NCI-H2171 (cell line): ENCODE data around the gene IDNK.
A peak's percentile ranks its signal among the peaks of the same experiment; 100 is the strongest.
"Not testable (repeated sequence)": the region's sequence is repeated elsewhere in the genome, so short reads cannot be mapped to it uniquely, and the experiment has no call there.

Source experiments
- DNase-seq: peaks from one replicate; lab custom pipeline; 2025; lab: John Stamatoyannopoulos, UW

IDNK gene

GRCh38 chr9:83622939-83623678 is at the start of gene IDNK:
TSS of gene IDNK (plus strand) at chr9:83623143. CDS start at chr9:83623172, 29 bp downstream.
- peak; percentile 85 for DNase-seq

GRCh38 chr9:83574482-83574881 is 48.5 kb upstream of the IDNK start:
- DNase-seq: no peak

GRCh38 chr9:83582029-83582428 is 40.9 kb upstream of the IDNK start:
- DNase-seq: no peak

- DNase-seq: peak; percentile 14
Measured at GRCh38 chr9:83583151-83584014, 39.6 kb upstream of the IDNK start.

DNA sequence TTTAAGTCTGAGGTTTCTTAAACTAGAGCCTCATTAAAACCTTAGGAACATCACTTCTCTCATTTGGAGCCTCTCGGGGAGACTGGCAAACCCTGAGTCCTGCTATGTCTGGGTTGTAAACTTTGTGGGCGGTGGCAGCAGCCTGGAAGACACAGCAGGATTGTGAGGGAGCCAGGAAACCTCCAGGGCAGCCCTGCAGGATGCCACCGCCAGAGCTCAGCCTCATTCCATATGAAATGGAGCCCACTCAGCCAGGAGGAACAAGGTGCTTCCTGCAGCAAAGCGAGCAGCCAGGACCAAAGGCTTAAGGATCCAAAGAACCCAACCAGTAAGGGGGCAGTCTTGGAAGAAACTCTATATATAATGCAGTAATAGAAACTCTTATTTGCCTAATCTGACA is 37.9 kb upstream of the IDNK start:
- DNase-seq: no peak

GRCh38 chr9:83588256-83588655 is 34.7 kb upstream of the IDNK start:
- DNase-seq: no peak

GRCh38 chr9:83596899-83597504 is 25.9 kb upstream of the IDNK start:
- no peak for DNase-seq

DNA sequence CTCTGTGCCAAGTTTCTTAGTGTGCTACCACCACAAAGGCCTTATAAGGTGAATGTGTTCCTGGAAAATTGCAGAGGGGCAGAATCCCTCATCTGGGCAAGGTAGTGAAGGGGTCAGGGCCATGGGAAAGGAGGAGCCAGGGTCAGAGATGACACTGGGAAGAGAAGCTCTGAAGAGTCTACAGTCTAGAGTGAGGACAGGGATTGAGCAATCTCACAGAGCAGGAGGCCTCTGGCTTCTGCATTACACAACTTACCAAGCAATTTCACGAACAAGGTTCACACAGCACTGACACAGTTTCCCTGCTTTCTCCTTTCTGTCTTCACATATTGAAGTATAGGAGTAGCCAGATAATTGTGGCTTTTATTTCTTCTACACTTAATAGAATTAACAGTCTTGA is 24.5 kb upstream of the IDNK start:
- no peak for DNase-seq

GRCh38 chr9:83599071-83599470 is 23.9 kb upstream of the IDNK start:
- no peak for DNase-seq

DNA sequence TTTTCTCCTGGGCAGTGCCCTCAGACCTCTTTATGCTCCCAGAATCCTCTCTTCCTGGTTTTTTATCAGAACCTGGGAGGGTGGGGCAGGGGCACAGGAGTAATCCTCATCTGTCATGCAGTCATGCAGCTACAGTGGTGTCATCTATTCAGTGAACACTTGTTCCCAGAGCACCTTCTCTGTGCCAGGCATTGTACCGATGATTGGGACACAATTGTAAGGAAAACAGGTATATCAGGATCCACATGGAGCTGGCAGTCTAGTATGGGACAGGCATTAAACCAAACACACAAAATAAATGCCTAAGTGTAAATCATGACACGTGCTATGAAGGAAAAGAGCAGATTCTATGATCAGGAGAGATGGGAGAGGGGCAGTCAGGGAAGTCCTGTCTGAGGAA is 21.5 kb upstream of the IDNK start:
- no peak for DNase-seq

- not testable (repeated sequence) for DNase-seq
Measured at GRCh38 chr9:83607620-83608019, 15.3 kb upstream of the IDNK start.

GRCh38 chr9:83613298-83613697 is 9.6 kb upstream of the IDNK start:
- not testable (repeated sequence) for DNase-seq

- no peak for DNase-seq
Measured at GRCh38 chr9:83617299-83617698, 5.6 kb upstream of the IDNK start.

- peak; percentile 19 for DNase-seq
Measured at GRCh38 chr9:83620841-83621636, 1.9 kb upstream of the IDNK start.

DNA sequence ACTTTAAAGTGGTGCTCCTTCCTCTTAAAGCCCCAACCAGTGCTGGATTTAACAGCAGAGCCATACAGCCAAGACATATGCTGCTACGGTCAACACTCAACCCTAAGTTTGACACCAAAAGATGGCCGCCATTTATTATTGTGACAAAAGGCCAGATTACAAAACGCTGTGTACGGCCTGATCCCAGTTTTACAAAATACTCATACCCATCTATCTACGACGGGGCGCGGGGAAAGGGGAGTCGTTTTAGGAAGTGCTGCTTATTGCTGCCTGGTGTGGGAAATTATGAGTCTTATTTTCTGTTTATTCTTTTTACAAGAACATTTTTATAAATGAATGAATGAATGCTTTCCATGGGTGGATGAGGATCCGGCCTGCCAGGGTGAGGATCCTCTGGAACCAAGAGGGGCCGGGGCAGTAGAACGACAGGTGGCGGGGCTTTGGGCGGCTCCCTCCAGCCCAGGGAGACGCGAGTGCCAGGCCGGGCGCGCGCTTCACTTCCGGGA is 457 bp upstream of the IDNK start:
- DNase-seq: peak; percentile 18

DNA sequence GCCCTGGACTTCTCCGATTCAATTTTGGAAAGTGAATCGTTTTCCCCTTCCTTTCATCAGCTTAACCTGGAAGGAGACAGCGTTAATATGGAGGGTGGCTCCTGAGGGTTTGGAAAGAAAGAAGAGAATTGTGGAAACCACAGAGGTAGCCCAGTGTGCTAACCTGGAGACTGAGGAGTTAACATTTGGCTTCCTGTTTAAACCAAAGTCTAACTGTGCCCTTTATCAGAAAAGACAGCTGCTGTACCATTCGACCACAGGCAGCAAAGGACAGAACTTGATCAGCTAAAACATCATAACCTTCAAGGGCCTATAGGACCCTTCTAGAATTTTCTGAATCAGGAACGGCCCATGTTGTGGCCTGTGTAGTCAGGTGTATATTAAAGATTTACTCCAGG is 735 bp downstream of the IDNK start:
- no peak for DNase-seq

- DNase-seq: no peak
Measured at GRCh38 chr9:83625178-83625577, 2.2 kb downstream of the IDNK start.

- no peak for DNase-seq
Measured at GRCh38 chr9:83628540-83628939, 5.6 kb downstream of the IDNK start.

GRCh38 chr9:83629433-83630104 is 6.6 kb downstream of the IDNK start:
- DNase-seq: no peak

GRCh38 chr9:83630938-83631457 is 8.1 kb downstream of the IDNK start:
- DNase-seq: peak; percentile 61

DNA sequence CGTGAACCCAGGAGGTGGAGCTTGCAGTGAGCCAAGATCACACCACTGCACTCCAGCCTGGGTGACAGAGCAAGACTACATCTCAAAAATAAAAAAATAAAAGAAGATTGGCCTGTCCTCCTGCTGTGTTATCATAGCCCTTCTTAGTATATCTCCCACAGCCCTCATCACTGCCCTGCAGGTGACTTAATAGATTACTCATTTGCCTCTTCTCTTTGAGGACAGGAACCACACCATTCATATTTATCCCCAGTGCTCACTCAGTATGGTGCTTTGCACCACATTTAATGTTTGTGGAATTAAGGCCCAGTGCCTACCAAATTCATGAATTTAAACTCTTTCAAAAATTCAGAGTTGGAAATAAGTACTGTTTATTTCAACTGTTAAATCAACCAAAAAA is 10.3 kb downstream of the IDNK start:
- DNase-seq: no peak
